HepG2 (cell line): Measurements from ENCODE around the gene LMAN1L. TPM values are rescaled to one million over a fixed set of nuclear protein-coding genes. Genes with fewer than 3 reads are reported as not detected.

Source experiments
- AGO1 ChIP-seq: fragments of 200-400 bp; formaldehyde crosslinking; IDR thresholded peaks from 2 replicates; pipeline ENCODE4 v1.6.1; 2017; ENCODE audit warnings: mild to moderate bottlenecking, low read depth, low read length, moderate library complexity; ENCODE audit not compliant: poor library complexity, severe bottlenecking
- CC2D1A ChIP-seq: sonication (generic); formaldehyde crosslinking; IDR thresholded peaks from 2 replicates; pipeline ENCODE4 v1.8.1; 2023; ENCODE audit warnings: mild to moderate bottlenecking, missing genetic modification reagents
- CREB1 ChIP-seq, 2 experiments: fragments of 450-650 bp in 1 of 2; IDR thresholded peaks; 2 replicates each; pipeline ENCODE4 v1.6.1; 2016 to 2017; ENCODE audit warnings: control low read depth in 1 of 2, mild to moderate bottlenecking in 1 of 2, missing compliant biosample characterization in 1 of 2, missing genetic modification characterization in 1 of 2
- EHMT2 ChIP-seq: fragments of 200-600 bp; sonication (generic); IDR thresholded peaks from 2 replicates; pipeline ENCODE4 v1.7.0; 2017; ENCODE audit warnings: antibody characterized with exemption, low read depth, low read length, borderline replicate concordance
- ERF ChIP-seq: IDR thresholded peaks from 2 replicates; pipeline ENCODE4 v1.6.1; 2018; ENCODE audit warnings: missing biosample characterization, missing genetic modification reagents
- FIP1L1 ChIP-seq: fragments of 200-400 bp; formaldehyde crosslinking; IDR thresholded peaks from 2 replicates; pipeline ENCODE4 v1.6.1; 2018; ENCODE audit warnings: low read depth, mild to moderate bottlenecking, low read length, moderate library complexity, borderline replicate concordance; ENCODE audit not compliant: insufficient read depth
- GABPB1 ChIP-seq: IDR thresholded peaks from 2 replicates; pipeline ENCODE4 v1.6.1; 2016; ENCODE audit warnings: mild to moderate bottlenecking, missing genetic modification reagents, moderate library complexity, missing compliant biosample characterization
- GPN1 ChIP-seq: sonication (generic); formaldehyde crosslinking; IDR thresholded peaks from 2 replicates; pipeline ENCODE4 v1.5.1; 2020; ENCODE audit warnings: missing genetic modification reagents, borderline replicate concordance
- IKZF4 ChIP-seq: sonication (generic); formaldehyde crosslinking; IDR thresholded peaks from 2 replicates; pipeline ENCODE4 v1.5.1; 2020; ENCODE audit warnings: borderline replicate concordance, mild to moderate bottlenecking, low read depth, missing genetic modification reagents; ENCODE audit errors: not compliant biosample characterization
- MXD4 ChIP-seq: IDR thresholded peaks from 2 replicates; pipeline ENCODE4 v1.6.1; 2016; ENCODE audit warnings: mild to moderate bottlenecking, missing biosample characterization, missing genetic modification reagents
- MZF1 ChIP-seq: sonication (generic); formaldehyde crosslinking; IDR thresholded peaks from 2 replicates; pipeline ENCODE4 v1.8.1; 2023; ENCODE audit warnings: mild to moderate bottlenecking, missing genetic modification reagents, borderline replicate concordance
- RXRA ChIP-seq: sonication (generic); formaldehyde crosslinking; IDR thresholded peaks from 2 replicates; pipeline ENCODE4 v1.5.1; 2020; ENCODE audit warnings: missing genetic modification reagents
- THAP11 ChIP-seq: IDR thresholded peaks from 2 replicates; pipeline ENCODE4 v1.6.1; 2016; ENCODE audit warnings: missing biosample characterization, missing genetic modification reagents
- ZNF605 ChIP-seq: sonication (generic); formaldehyde crosslinking; IDR thresholded peaks from 2 replicates; pipeline ENCODE4 v1.8.0; 2022; ENCODE audit warnings: mild to moderate bottlenecking, missing genetic modification reagents
- ZNF672 ChIP-seq: sonication (generic); formaldehyde crosslinking; IDR thresholded peaks from 2 replicates; pipeline ENCODE4 v1.8.1; 2022; ENCODE audit warnings: missing genetic modification reagents
- ZZZ3 ChIP-seq: sonication (generic); formaldehyde crosslinking; IDR thresholded peaks from 2 replicates; pipeline ENCODE4 v1.4.0; 2020; ENCODE audit warnings: missing genetic modification reagents, mild to moderate bottlenecking, borderline replicate concordance
- polyA plus RNA-seq, 8 experiments: library from polyadenylated mRNA; depleted of rRNA in 3 of 8; stranded (reverse) in 7 of 8; unstranded in 1 of 8; fragments of >200 nt; fragmentation: Illumina TruSeq in 4 of 8; extraction: Trizol in 4 of 8; gene quantifications; 2 replicates each; pipeline versions ENCODE4 v1.2.1 to v1.2.3, GENCODE V29; 2011 to 2016; ENCODE audit warnings: low read depth in 4 of 8, missing spikeins in 1 of 8, mixed read lengths in 1 of 8; ENCODE audit not compliant: insufficient read depth in 1 of 8
- total RNA-seq, 5 experiments: library from RNA; depleted of rRNA; stranded (reverse); fragments of >200 nt; fragmentation: Illumina TruSeq; extraction: Trizol; gene quantifications; 2 replicates each; pipeline ENCODE4 v1.2.3, GENCODE V29; 2016; ENCODE audit warnings: low read depth in 1 of 5
- TF ChIP-seq, protein P1 (sequence below): sonication (generic); formaldehyde crosslinking; IDR thresholded peaks from 2 replicates; pipeline ENCODE4 v1.8.1; 2023; ENCODE audit warnings: mild to moderate bottlenecking, inconsistent platforms, moderate library complexity, missing genetic modification reagents, borderline replicate concordance
- TF ChIP-seq, protein P2 (sequence below): sonication (generic); formaldehyde crosslinking; IDR thresholded peaks from 2 replicates; pipeline ENCODE4 v1.8.0; 2023; ENCODE audit warnings: mild to moderate bottlenecking, missing genetic modification reagents
- TF ChIP-seq, protein P3 (sequence below): sonication (generic); formaldehyde crosslinking; IDR thresholded peaks from 2 replicates; pipeline ENCODE4 v1.5.0; 2020; ENCODE audit warnings: mild to moderate bottlenecking, low read depth, missing genetic modification reagents, borderline replicate concordance
- TF ChIP-seq, protein P4 (sequence below): sonication (generic); formaldehyde crosslinking; IDR thresholded peaks from 2 replicates; pipeline ENCODE4; 2020; ENCODE audit warnings: missing genetic modification reagents, mild to moderate bottlenecking, borderline replicate concordance
- TF ChIP-seq, protein P5 (sequence below): sonication (generic); formaldehyde crosslinking; IDR thresholded peaks from 2 replicates; pipeline ENCODE4 v1.4.0; 2020; ENCODE audit warnings: missing genetic modification reagents

The LMAN1L gene
- total and polyA plus RNA-seq, 2 of the 13 experiments (the other 11 are each of a cell fraction or from before 2014, with no cell fraction given): not detected

DNA sequence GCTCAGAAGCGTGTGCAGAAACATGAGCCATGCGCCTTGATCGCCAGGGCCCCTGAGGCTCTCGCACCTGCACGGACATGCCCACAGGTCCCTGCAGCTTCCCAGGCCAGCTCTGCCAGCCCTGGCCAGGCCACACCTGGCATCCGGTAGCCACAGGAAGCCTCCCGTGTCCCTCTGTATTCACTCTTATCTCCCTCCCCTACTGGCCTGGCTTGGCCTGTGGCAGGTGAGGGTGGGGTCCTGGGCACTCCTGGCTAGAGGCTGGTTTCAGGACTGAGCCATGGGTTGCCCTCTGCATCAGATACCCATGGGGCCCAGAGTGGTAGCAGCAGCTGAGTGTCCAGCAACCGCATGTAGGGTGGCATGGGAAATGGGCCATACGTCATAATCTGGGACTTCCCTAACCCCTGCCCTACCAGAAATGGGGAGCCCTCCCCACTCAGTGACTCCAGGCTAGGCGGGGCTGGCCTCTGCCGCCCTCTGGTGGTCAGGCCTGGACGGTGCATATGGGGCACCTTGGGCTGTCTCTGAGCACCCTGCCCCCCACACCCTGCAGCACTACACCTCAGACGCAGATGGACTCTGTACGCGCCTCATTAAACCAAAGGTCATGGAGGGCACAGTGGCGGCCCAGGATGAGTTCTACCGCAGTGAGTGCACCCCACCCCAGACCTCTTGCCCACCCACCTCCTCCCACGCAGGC, 12.6 kb upstream of the LMAN1L start (continued):
- TF ChIP-seq, protein P1, sequence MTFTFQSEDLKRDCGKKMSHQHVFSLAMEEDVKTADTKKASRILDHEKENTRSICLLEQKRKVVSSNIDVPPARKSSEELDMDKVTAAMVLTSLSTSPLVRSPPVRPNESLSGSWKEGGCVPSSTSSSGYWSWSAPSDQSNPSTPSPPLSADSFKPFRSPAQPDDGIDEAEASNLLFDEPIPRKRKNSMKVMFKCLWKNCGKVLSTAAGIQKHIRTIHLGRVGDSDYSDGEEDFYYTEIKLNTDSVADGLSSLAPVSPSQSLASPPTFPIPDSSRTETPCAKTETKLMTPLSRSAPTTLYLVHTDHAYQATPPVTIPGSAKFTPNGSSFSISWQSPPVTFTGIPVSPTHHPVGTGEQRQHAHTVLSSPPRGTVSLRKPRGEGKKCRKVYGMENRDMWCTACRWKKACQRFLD: no peak
- TF ChIP-seq EHMT2 (no peak), ZZZ3 (CRISPR knock-in tag) (no peak), GABPB1 (CRISPR knock-in tag) (peak; percentile 39; the same call in 1 of the 2 replicates), CREB1 (IDR thresholded peaks at IDR 0.05) (no peak), CREB1 (CRISPR knock-in tag; IDR thresholded peaks at IDR 0.05) (no peak), GPN1 (CRISPR knock-in tag) (no peak), CC2D1A (CRISPR knock-in tag) (no peak), ZNF672 (CRISPR knock-in tag) (no peak), THAP11 (CRISPR knock-in tag) (no peak), AGO1 (no peak), MZF1 (CRISPR knock-in tag) (no peak), ZNF605 (CRISPR knock-in tag) (0 out of 2 replicates have a peak, but pooled peaks have one; percentile 33), MXD4 (no peak), FIP1L1 (no peak), ERF (no peak), RXRA (CRISPR knock-in tag) (no peak; the same call in 1 of the 2 replicates), IKZF4 (no peak)
- TF ChIP-seq, protein P2, sequence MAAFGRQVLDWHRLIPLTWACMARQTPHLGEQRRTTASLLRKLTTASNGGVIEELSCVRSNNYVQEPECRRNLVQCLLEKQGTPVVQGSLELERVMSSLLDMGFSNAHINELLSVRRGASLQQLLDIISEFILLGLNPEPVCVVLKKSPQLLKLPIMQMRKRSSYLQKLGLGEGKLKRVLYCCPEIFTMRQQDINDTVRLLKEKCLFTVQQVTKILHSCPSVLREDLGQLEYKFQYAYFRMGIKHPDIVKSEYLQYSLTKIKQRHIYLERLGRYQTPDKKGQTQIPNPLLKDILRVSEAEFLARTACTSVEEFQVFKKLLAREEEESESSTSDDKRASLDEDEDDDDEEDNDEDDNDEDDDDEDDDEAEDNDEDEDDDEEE (CRISPR knock-in tag): no peak
- TF ChIP-seq, protein P3, sequence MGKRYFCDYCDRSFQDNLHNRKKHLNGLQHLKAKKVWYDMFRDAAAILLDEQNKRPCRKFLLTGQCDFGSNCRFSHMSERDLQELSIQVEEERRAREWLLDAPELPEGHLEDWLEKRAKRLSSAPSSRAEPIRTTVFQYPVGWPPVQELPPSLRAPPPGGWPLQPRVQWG (CRISPR knock-in tag): no peak
- TF ChIP-seq, protein P4, sequence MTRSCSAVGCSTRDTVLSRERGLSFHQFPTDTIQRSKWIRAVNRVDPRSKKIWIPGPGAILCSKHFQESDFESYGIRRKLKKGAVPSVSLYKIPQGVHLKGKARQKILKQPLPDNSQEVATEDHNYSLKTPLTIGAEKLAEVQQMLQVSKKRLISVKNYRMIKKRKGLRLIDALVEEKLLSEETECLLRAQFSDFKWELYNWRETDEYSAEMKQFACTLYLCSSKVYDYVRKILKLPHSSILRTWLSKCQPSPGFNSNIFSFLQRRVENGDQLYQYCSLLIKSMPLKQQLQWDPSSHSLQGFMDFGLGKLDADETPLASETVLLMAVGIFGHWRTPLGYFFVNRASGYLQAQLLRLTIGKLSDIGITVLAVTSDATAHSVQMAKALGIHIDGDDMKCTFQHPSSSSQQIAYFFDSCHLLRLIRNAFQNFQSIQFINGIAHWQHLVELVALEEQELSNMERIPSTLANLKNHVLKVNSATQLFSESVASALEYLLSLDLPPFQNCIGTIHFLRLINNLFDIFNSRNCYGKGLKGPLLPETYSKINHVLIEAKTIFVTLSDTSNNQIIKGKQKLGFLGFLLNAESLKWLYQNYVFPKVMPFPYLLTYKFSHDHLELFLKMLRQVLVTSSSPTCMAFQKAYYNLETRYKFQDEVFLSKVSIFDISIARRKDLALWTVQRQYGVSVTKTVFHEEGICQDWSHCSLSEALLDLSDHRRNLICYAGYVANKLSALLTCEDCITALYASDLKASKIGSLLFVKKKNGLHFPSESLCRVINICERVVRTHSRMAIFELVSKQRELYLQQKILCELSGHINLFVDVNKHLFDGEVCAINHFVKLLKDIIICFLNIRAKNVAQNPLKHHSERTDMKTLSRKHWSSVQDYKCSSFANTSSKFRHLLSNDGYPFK: no peak
- TF ChIP-seq, protein P5, sequence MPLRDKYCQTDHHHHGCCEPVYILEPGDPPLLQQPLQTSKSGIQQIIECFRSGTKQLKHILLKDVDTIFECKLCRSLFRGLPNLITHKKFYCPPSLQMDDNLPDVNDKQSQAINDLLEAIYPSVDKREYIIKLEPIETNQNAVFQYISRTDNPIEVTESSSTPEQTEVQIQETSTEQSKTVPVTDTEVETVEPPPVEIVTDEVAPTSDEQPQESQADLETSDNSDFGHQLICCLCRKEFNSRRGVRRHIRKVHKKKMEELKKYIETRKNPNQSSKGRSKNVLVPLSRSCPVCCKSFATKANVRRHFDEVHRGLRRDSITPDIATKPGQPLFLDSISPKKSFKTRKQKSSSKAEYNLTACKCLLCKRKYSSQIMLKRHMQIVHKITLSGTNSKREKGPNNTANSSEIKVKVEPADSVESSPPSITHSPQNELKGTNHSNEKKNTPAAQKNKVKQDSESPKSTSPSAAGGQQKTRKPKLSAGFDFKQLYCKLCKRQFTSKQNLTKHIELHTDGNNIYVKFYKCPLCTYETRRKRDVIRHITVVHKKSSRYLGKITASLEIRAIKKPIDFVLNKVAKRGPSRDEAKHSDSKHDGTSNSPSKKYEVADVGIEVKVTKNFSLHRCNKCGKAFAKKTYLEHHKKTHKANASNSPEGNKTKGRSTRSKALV (CRISPR knock-in tag): no peak
